ENCODE results near the gene CFDP1. TPM values are rescaled to one million over a fixed set of nuclear protein-coding genes. Genes with fewer than 3 reads are reported as not detected.

CFDP1 gene
- total and polyA plus RNA-seq, 2 donors (not counting 3 experiments of a cell fraction or from before 2014, with no cell fraction given): 17.8 to 53.8 TPM

DNA sequence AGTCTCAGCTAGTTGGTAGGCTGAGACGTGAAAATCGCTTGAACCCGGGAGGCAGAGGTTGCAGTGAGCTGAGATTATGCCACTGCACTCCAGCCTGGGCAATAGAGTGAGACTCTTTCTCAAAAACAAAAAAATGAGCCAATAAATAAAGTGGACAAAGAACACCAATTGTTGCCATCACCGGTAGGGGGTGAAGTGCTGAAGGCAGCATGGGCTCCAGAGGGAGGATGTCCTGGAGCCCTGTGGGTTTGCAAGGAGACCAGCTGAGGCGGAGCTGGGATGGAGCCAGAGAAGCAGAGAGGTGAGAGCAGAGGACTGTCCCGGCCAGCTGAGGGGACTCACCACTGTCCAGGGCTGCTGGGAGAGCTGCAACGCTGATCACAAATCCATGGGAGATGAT, 48.2 kb upstream of the CFDP1 start:
- H2AFZ ChIP-seq (ENCODE audit: low read depth, low read length): no peak overlapping the region
- no peaks in the 10 kb centered on the region for H3K36me3 ChIP-seq (ENCODE audit: control insufficient read depth in 2 of 2, extremely low read depth in 1 of 2, insufficient read depth in 2 of 2, low read length in 2 of 2)
- no peaks in the 10 kb centered on the region for H3K9me3 ChIP-seq (replicated peaks; ENCODE audit: control insufficient read depth, insufficient read depth, low read length)
- no peak for DNase-seq (ENCODE audit: low read depth, low spot score)
- intact Hi-C loops (cut with micrococcal nuclease) (no loop called here), dilution Hi-C loops (cut with MboI; ENCODE audit: extremely low pct_ligation_motif_present, low sequenced_read_pairs) (no loop called here)
- no peak overlapping the region for H3K27ac ChIP-seq (ENCODE audit: insufficient read depth, low read depth, low read length)
- TF ChIP-seq FOS (IDR thresholded peaks at IDR 0.05; ENCODE audit: borderline replicate concordance, insufficient read depth, low read length): no peak
- no peak for TF ChIP-seq CTCF (IDR thresholded peaks at IDR 0.05; ENCODE audit: extremely low read depth in 1 of 2, insufficient read depth in 1 of 2, low read depth in 1 of 2, low read length in 2 of 2)
- no peak for TF ChIP-seq GATA2 (IDR thresholded peaks at IDR 0.05; ENCODE audit: insufficient read depth, insufficient read length, low read depth, low read length)
- TF ChIP-seq, protein P1, sequence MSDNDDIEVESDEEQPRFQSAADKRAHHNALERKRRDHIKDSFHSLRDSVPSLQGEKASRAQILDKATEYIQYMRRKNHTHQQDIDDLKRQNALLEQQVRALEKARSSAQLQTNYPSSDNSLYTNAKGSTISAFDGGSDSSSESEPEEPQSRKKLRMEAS (IDR thresholded peaks at IDR 0.05; ENCODE audit: insufficient read depth, insufficient read length): no peak
- no peak for TF ChIP-seq POLR2AphosphoS5 (IDR thresholded peaks at IDR 0.05; ENCODE audit: insufficient read depth, low read depth, low read length)
- TF ChIP-seq POLR2A (IDR thresholded peaks at IDR 0.05; ENCODE audit: low read depth, low read length): no peak
- no peak for TF ChIP-seq EZH2 (IDR thresholded peaks at IDR 0.05; ENCODE audit: borderline replicate concordance, low read depth, low read length, severe bottlenecking)
- no peak for TF ChIP-seq JUN (IDR thresholded peaks at IDR 0.05; ENCODE audit: borderline replicate concordance, insufficient read depth, insufficient read length, low read depth)
- no peak for TF ChIP-seq MYC (IDR thresholded peaks at IDR 0.05; ENCODE audit: low read depth, low read length)
- POLR2A ChIA-PET: no interaction called here
- no peaks in the 10 kb centered on the region for H3K27me3 ChIP-seq (ENCODE audit: control insufficient read depth in 2 of 2, insufficient read depth in 2 of 2, low read length in 2 of 2)
- no peak for FAIRE-seq
- no peaks in the 10 kb centered on the region for H3K4me1 ChIP-seq (ENCODE audit: control insufficient read depth, extremely low read depth, insufficient read depth, low read length)
- no peak overlapping the region for H3K4me3 ChIP-seq (replicated peaks in 1 of 3; ENCODE audit: insufficient read depth in 1 of 3, low read depth in 1 of 3, low read length in 3 of 3)
- H4K20me1 ChIP-seq (replicated peaks; ENCODE audit: control insufficient read depth, extremely low read depth, insufficient read depth, low read length): no peaks in the 10 kb centered on the region
- no TSS peak for BruUV-seq (replicated peaks)
- H3K4me2 ChIP-seq (ENCODE audit: insufficient read depth, low read length): no peak overlapping the region
- CTCF ChIA-PET: interaction anchor here (0.9 kb wide), 1 partner anchor 36 kb away, joined by 3 read pairs; no protein-coding TSS in a partner anchor
- no peak overlapping the region for H3K9ac ChIP-seq (replicated peaks; ENCODE audit: extremely low read depth, insufficient read depth, low read length)
- H3K9me1 ChIP-seq (replicated peaks; ENCODE audit: control insufficient read depth, extremely low read depth, insufficient read depth, low read length): no peaks in the 10 kb centered on the region
- no peaks in the 10 kb centered on the region for H3K79me2 ChIP-seq (ENCODE audit: control insufficient read depth, insufficient read depth, low read length)
